Smooth muscle cell (in vitro differentiated cells): ENCODE data around the gene GPR150. TPM values are rescaled to one million over a fixed set of nuclear protein-coding genes. Genes with fewer than 3 reads are reported as not detected.

Experiments
- DNase-seq: peaks from one replicate; lab custom pipeline; 2025; ENCODE audit not compliant: unreplicated experiment; lab: John Stamatoyannopoulos, UW
- H2AFZ ChIP-seq: fragments of 200-600 bp; sonication (generic); 2 replicates; pipeline ENCODE4 v1.6.0; 2016; ENCODE audit warnings: antibody characterized with exemption, low read depth, mild to moderate bottlenecking
- H3F3A ChIP-seq: fragments of 200-600 bp; sonication (generic); 2 replicates; pipeline ENCODE4 v1.6.0; 2017; ENCODE audit warnings: antibody characterized with exemption, low read depth
- H3K27ac ChIP-seq: fragments of 200-600 bp; sonication (generic); 2 replicates; pipeline ENCODE4 v1.5.1; 2016; ENCODE audit warnings: low read depth, mild to moderate bottlenecking
- H3K27me3 ChIP-seq: fragments of 200-600 bp; sonication (generic); 2 replicates; pipeline ENCODE4 v1.6.1; 2016; ENCODE audit warnings: low read depth, mild to moderate bottlenecking
- H3K36me3 ChIP-seq: fragments of 200-600 bp; sonication (generic); 2 replicates; pipeline ENCODE4 v1.5.1; 2016; ENCODE audit warnings: low read depth
- H3K4me1 ChIP-seq: fragments of 200-600 bp; sonication (generic); 2 replicates; pipeline ENCODE4 v1.5.1; 2016; ENCODE audit warnings: low read depth
- H3K4me2 ChIP-seq: fragments of 200-600 bp; sonication (generic); 2 replicates; pipeline ENCODE4 v1.6.0; 2016; ENCODE audit warnings: mild to moderate bottlenecking
- H3K4me3 ChIP-seq: fragments of 200-600 bp; sonication (generic); 2 replicates; pipeline ENCODE4 v1.5.1; 2016; ENCODE audit warnings: mild to moderate bottlenecking
- H3K79me2 ChIP-seq: fragments of 200-600 bp; sonication (generic); 2 replicates; pipeline ENCODE4 v1.6.0; 2016; ENCODE audit warnings: low read depth, mild to moderate bottlenecking
- H3K9ac ChIP-seq: fragments of 200-600 bp; sonication (generic); 2 replicates; pipeline ENCODE4 v1.6.0; 2016; ENCODE audit warnings: low read depth
- H3K9me3 ChIP-seq: fragments of 200-600 bp; sonication (generic); replicated peaks from 2 replicates; pipeline ENCODE4 v1.5.1; 2016; ENCODE audit warnings: low read depth
- H4K20me1 ChIP-seq: fragments of 200-600 bp; sonication (generic); 2 replicates; pipeline ENCODE4 v1.6.0; 2016; ENCODE audit warnings: low read depth
- CTCF ChIP-seq: fragments of 200-600 bp; sonication (generic); IDR thresholded peaks from 2 replicates; pipeline ENCODE4 v1.5.1; 2017; ENCODE audit warnings: borderline replicate concordance, mild to moderate bottlenecking, antibody characterized with exemption; ENCODE audit not compliant: insufficient read depth, poor library complexity, severe bottlenecking
- WGBS: methylation state at CpG from one replicate; pipeline ENCODE4 v1.1.7; 2016; ENCODE audit warnings: low lambda C conversion rate; 5-methylcytosine and 5-hydroxymethylcytosine counted together
- polyA plus RNA-seq: library from polyadenylated mRNA; unstranded; fragments of >200 nt; fragmentation: Nextera tagmentation; extraction: Ambion mirVana; gene quantifications from 2 replicates; pipeline ENCODE4 v1.2.1, GENCODE V29; 2016
- total RNA-seq: library from RNA; depleted of rRNA; stranded (reverse); fragments of >200 nt; gene quantifications from 2 replicates; pipeline ENCODE4 v1.2.3, GENCODE V29; 2014

Gene GPR150
- total and polyA plus RNA-seq, 2 experiments from 2014 or later = 0.04 to 0.13 TPM

- Histone ChIP-seq H3K4me2 (no peak overlapping the region), H3K27me3 (no peaks in the 10 kb centered on the region), H3F3A (no peaks in the 10 kb centered on the region), H3K79me2 (no peaks in the 10 kb centered on the region), H3K4me1 (no peaks in the 10 kb centered on the region), H4K20me1 (no peaks in the 10 kb centered on the region), H2AFZ (no peak overlapping the region), H3K9ac (no peak overlapping the region), H3K36me3 (no peaks in the 10 kb centered on the region), H3K9me3 (no peaks in the 10 kb centered on the region), H3K27ac (peak overlapping the region; percentile 82), H3K4me3 (no peak overlapping the region)
- TF ChIP-seq CTCF = no peak
- no peak for DNase-seq
- 34% methylated on average over 1 of the region's 1 CpG for WGBS
These were observed 29.0 kb upstream of the GPR150 start for GRCh38 chr5:95590880-95591279.

GRCh38 chr5:95591490-95591901 is 28.4 kb upstream of the GPR150 start:
- Histone ChIP-seq H3K9me3 (no peaks in the 10 kb centered on the region), H3K4me3 (no peak overlapping the region), H3K27ac (peak overlapping the region; percentile 82), H3K79me2 (no peaks in the 10 kb centered on the region), H4K20me1 (no peaks in the 10 kb centered on the region), H2AFZ (no peak overlapping the region), H3F3A (no peaks in the 10 kb centered on the region), H3K36me3 (no peaks in the 10 kb centered on the region), H3K4me2 (peak overlapping the region; percentile 2), H3K9ac (no peak overlapping the region), H3K27me3 (no peaks in the 10 kb centered on the region), H3K4me1 (no peaks in the 10 kb centered on the region)
- WGBS = 64% methylated on average over 5 of the region's 5 CpGs
- no peak for DNase-seq
- TF ChIP-seq CTCF = no peak

- H3K79me2 ChIP-seq = no peaks in the 10 kb centered on the region
- H3K4me2 ChIP-seq = no peak overlapping the region
- no peaks in the 10 kb centered on the region for H3F3A ChIP-seq
- no peak overlapping the region for H3K9ac ChIP-seq
- no peaks in the 10 kb centered on the region for H3K36me3 ChIP-seq
- H3K9me3 ChIP-seq = no peaks in the 10 kb centered on the region
- H4K20me1 ChIP-seq = no peaks in the 10 kb centered on the region
- TF ChIP-seq CTCF = no peak
- no peak overlapping the region for H3K27ac ChIP-seq
- H3K4me3 ChIP-seq = no peak overlapping the region
- no peaks in the 10 kb centered on the region for H3K4me1 ChIP-seq
- H2AFZ ChIP-seq = no peak overlapping the region
- DNase-seq = no peak
- H3K27me3 ChIP-seq = no peaks in the 10 kb centered on the region
- WGBS = 95% methylated on average over 3 of the region's 3 CpGs
These were observed 24.5 kb upstream of the GPR150 start for GRCh38 chr5:95595289-95595931.

- no peaks in the 10 kb centered on the region for H3K27me3 ChIP-seq
- no peak overlapping the region for H3K27ac ChIP-seq
- no peak overlapping the region for H3K4me2 ChIP-seq
- H4K20me1 ChIP-seq = no peaks in the 10 kb centered on the region
- H3K4me1 ChIP-seq = no peaks in the 10 kb centered on the region
- no peaks in the 10 kb centered on the region for H3K79me2 ChIP-seq
- DNase-seq = no peak
- no peak for TF ChIP-seq CTCF
- no peaks in the 10 kb centered on the region for H3K36me3 ChIP-seq
- H3K9me3 ChIP-seq = no peaks in the 10 kb centered on the region
- H3K9ac ChIP-seq = no peak overlapping the region
- H3F3A ChIP-seq = no peaks in the 10 kb centered on the region
- H3K4me3 ChIP-seq = no peak overlapping the region
- 95% methylated on average over 1 of the region's 1 CpG for WGBS
- H2AFZ ChIP-seq = no peak overlapping the region
These were observed 20.6 kb upstream of the GPR150 start for GRCh38 chr5:95599252-95599651.
